DMS153 (cell line): Measurements from ENCODE around the gene KCNE1.

ENCODE experiments used
- DNase-seq: peaks from one replicate; lab custom pipeline; 2025; lab: John Stamatoyannopoulos, UW

Gene KCNE1

GRCh38 chr21:34535886-34536285 lies 23.9 kb upstream of the KCNE1 start:
- no peak for DNase-seq

- no peak for DNase-seq
Observed at GRCh38 chr21:34534522-34534921, 22.5 kb upstream of the KCNE1 start.

- DNase-seq, result no peak
Observed at GRCh38 chr21:34533938-34534337, 21.9 kb upstream of the KCNE1 start.

- no peak for DNase-seq
Observed at GRCh38 chr21:34531399-34531798, 19.4 kb upstream of the KCNE1 start.

- no peak for DNase-seq
Observed at GRCh38 chr21:34530261-34530660, 18.3 kb upstream of the KCNE1 start.

GRCh38 chr21:34528131-34528561 lies 16.1 kb upstream of the KCNE1 start:
- DNase-seq, result no peak

- no peak for DNase-seq
Observed at GRCh38 chr21:34526618-34527290, 14.7 kb upstream of the KCNE1 start.

- no peak for DNase-seq
Observed at GRCh38 chr21:34526241-34526617, 14.2 kb upstream of the KCNE1 start.

- DNase-seq, result no peak
Observed at GRCh38 chr21:34524646-34525601, 12.9 kb upstream of the KCNE1 start.

GRCh38 chr21:34523019-34523555 lies 11.1 kb upstream of the KCNE1 start:
- DNase-seq, result no peak

- DNase-seq, result no peak
Observed at GRCh38 chr21:34522284-34522683, 10.3 kb upstream of the KCNE1 start.

- DNase-seq, result no peak
Observed at GRCh38 chr21:34521561-34521960, 9.6 kb upstream of the KCNE1 start.

- no peak for DNase-seq
Observed at GRCh38 chr21:34520764-34521508, 8.9 kb upstream of the KCNE1 start.

- DNase-seq, result no peak
Observed at GRCh38 chr21:34520281-34520680, 8.3 kb upstream of the KCNE1 start.

GRCh38 chr21:34519694-34520093 lies 7.7 kb upstream of the KCNE1 start:
- no peak for DNase-seq

GRCh38 chr21:34519016-34519415 lies 7.0 kb upstream of the KCNE1 start:
- no peak for DNase-seq

GRCh38 chr21:34518301-34518700 lies 6.3 kb upstream of the KCNE1 start:
- DNase-seq, result no peak

GRCh38 chr21:34517491-34518245 lies 5.7 kb upstream of the KCNE1 start:
- DNase-seq, result peak; percentile 1

GRCh38 chr21:34517039-34517438 lies 5.0 kb upstream of the KCNE1 start:
- DNase-seq, result no peak

GRCh38 chr21:34514576-34515115 lies 2.6 kb upstream of the KCNE1 start:
- DNase-seq, result no peak

- no peak for DNase-seq
Observed at GRCh38 chr21:34513129-34513675, 1.2 kb upstream of the KCNE1 start.
